ENCODE measurements around the gene MSN. TPM values are rescaled to one million over a fixed set of nuclear protein-coding genes. Genes with fewer than 3 reads are reported as not detected.
"Not testable (repeated sequence)": the region's sequence is repeated elsewhere in the genome, so short reads cannot be mapped to it uniquely, and the experiment has no call there.

Gene MSN
- total RNA-seq = 100 to 1,000 TPM; 468 to 478 TPM

GRCh38 chrX:65667503-65668376, at the start of gene MSN:
MSN (plus strand) TSS chrX:65667654; CDS start chrX:65667842, 188 bp downstream.
- ChIA-PET CTCF (interaction anchor here (0.9 to 1.6 kb wide), 3 partner anchors 36 to 66 kb away, joined by 3 read pairs; no protein-coding TSS in a partner anchor), POLR2A (interaction anchor here (0.7 to 2.8 kb wide), 11 partner anchors 10 to 72 kb away, joined by 3 to 14 read pairs (median 5); no protein-coding TSS in a partner anchor)

- CTCF ChIA-PET = not testable (repeated sequence)
Measured at GRCh38 chrX:65620096-65620705, 47.3 kb upstream of the MSN start.

GRCh38 chrX:65630771-65631170, 36.7 kb upstream of the MSN start:
- ChIA-PET POLR2A (no interaction called here), CTCF (no interaction called here)

More at GRCh38 chrX:65620096-65620705, 47.3 kb upstream of the MSN start:
- POLR2A ChIA-PET = not testable (repeated sequence)

GRCh38 chrX:65633826-65634225, 33.6 kb upstream of the MSN start:
- ChIA-PET POLR2A (no interaction called here), CTCF (no interaction called here)

- ChIA-PET POLR2A (no interaction called here), CTCF (no interaction called here)
Measured at GRCh38 chrX:65634732-65635131, 32.7 kb upstream of the MSN start.

- POLR2A ChIA-PET = no interaction called here
- CTCF ChIA-PET = no interaction called here
Measured at GRCh38 chrX:65635378-65635777, 32.1 kb upstream of the MSN start.

- ChIA-PET POLR2A (no interaction called here), CTCF (no interaction called here)
Measured at GRCh38 chrX:65635822-65636221, 31.6 kb upstream of the MSN start.

GRCh38 chrX:65636261-65636660, 31.2 kb upstream of the MSN start:
- POLR2A ChIA-PET = not testable (repeated sequence)
- CTCF ChIA-PET = interaction anchor here (0.6 kb wide), 1 partner anchor 15 kb away, joined by 3 read pairs; no protein-coding TSS in a partner anchor

- ChIA-PET POLR2A (no interaction called here), CTCF (no interaction called here)
Measured at GRCh38 chrX:65637335-65637734, 30.1 kb upstream of the MSN start.

- POLR2A ChIA-PET = no interaction called here
- CTCF ChIA-PET = no interaction called here
Measured at GRCh38 chrX:65642914-65643491, 24.5 kb upstream of the MSN start.

- POLR2A ChIA-PET = no interaction called here
- CTCF ChIA-PET = no interaction called here
Measured at GRCh38 chrX:65643531-65644052, 23.9 kb upstream of the MSN start.

- ChIA-PET POLR2A (no interaction called here), CTCF (no interaction called here)
Measured at GRCh38 chrX:65644621-65645289, 22.7 kb upstream of the MSN start.

- CTCF ChIA-PET = no interaction called here
- POLR2A ChIA-PET = no interaction called here
Measured at GRCh38 chrX:65647801-65648200, 19.7 kb upstream of the MSN start.

- CTCF ChIA-PET = no interaction called here
- POLR2A ChIA-PET = no interaction called here
Measured at GRCh38 chrX:65652098-65652497, 15.4 kb upstream of the MSN start.

- POLR2A ChIA-PET = interaction anchor here (1.2 to 2.2 kb wide), 2 partner anchors 12 to 61 kb away, joined by 3 to 8 read pairs; no protein-coding TSS in a partner anchor
- CTCF ChIA-PET = interaction anchor here (1.4 to 1.6 kb wide), 2 partner anchors 8 to 44 kb away, joined by 3 read pairs; no protein-coding TSS in a partner anchor
Measured at GRCh38 chrX:65657009-65657441, 10.4 kb upstream of the MSN start.

GRCh38 chrX:65657659-65658058, 9.8 kb upstream of the MSN start:
- ChIA-PET POLR2A (interaction anchor here (1.1 to 2.2 kb wide), 4 partner anchors 10 to 61 kb away, joined by 3 to 8 read pairs (median 6); partner anchors contain the start of gene MSN), CTCF (interaction anchor here (1.6 kb wide), 1 partner anchor 43 kb away, joined by 3 read pairs; no protein-coding TSS in a partner anchor)

- ChIA-PET POLR2A (interaction anchor here (1.1 to 2.2 kb wide), 3 partner anchors 9 to 62 kb away, joined by 5 to 8 read pairs (median 6); partner anchors contain the start of gene MSN), CTCF (interaction anchor here (1.6 kb wide), 1 partner anchor 43 kb away, joined by 3 read pairs; no protein-coding TSS in a partner anchor)
Measured at GRCh38 chrX:65658229-65658628, 9.2 kb upstream of the MSN start.

GRCh38 chrX:65667157-65667502, 324 bp upstream of the MSN start:
- POLR2A ChIA-PET = interaction anchor here (0.7 to 2.8 kb wide), 6 partner anchors 9 to 71 kb away, joined by 3 to 9 read pairs (median 6); no protein-coding TSS in a partner anchor
- CTCF ChIA-PET = interaction anchor here (0.9 to 1.6 kb wide), 2 partner anchors 37 to 65 kb away, joined by 3 read pairs; no protein-coding TSS in a partner anchor

All from activated CD8-positive, alpha-beta memory T cell treated with anti-CD3 and anti-CD28 coated beads for 36 hours (primary cell).